C4-2B (cell line): ENCODE measurements around the gene PLA2G7.

Experiments
- ZFX ChIP-seq: fragments of 450-650 bp; IDR thresholded peaks from 2 replicates; pipeline ENCODE4 v1.6.1; 2017
- TF ChIP-seq, protein P1 (sequence below): fragments of 450-650 bp; conservative IDR thresholded peaks from 2 replicates; pipeline ENCODE4 v1.5.1; 2017; ENCODE audit warnings: mild to moderate bottlenecking

DNA sequence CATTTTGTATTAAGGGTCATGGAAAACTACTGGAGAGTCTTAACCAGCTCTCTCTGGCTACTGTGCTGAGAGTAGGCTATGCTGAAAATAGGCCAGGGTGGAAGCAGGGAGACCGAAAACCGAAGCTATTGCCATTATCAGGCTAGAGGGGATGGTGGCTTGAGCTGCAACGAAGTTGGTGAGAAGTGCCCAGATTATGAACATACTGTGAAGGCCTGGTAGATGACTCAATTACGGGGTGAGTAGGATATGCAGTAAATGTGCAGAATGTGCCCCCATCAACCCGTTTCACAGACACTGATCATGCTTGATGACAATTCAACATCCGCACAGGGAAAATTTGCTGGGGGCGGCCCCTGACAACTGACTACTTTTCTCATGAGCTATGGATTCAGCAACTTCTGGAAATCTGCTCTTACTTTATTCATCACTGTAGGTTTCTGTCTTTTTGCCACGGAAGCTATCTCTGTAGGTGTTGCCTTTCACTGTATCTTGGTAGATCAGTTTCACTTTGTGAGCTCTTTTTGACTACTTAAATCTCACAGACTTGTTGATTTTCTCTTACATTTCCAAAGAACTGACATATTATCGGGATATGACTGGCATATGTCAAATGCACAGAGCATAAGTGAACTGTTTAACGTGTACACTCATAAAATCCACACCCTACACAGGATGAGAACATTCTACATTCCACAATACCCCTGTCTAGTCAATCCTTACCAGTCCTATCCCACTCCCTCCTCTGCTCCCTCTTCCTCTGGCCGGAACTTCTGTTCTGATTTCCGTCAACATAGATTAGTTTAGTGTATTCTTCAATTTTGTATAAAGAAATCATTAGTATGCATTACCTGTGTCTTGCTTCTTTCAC lies 42.5 kb upstream of the PLA2G7 start:
- TF ChIP-seq, protein P1, sequence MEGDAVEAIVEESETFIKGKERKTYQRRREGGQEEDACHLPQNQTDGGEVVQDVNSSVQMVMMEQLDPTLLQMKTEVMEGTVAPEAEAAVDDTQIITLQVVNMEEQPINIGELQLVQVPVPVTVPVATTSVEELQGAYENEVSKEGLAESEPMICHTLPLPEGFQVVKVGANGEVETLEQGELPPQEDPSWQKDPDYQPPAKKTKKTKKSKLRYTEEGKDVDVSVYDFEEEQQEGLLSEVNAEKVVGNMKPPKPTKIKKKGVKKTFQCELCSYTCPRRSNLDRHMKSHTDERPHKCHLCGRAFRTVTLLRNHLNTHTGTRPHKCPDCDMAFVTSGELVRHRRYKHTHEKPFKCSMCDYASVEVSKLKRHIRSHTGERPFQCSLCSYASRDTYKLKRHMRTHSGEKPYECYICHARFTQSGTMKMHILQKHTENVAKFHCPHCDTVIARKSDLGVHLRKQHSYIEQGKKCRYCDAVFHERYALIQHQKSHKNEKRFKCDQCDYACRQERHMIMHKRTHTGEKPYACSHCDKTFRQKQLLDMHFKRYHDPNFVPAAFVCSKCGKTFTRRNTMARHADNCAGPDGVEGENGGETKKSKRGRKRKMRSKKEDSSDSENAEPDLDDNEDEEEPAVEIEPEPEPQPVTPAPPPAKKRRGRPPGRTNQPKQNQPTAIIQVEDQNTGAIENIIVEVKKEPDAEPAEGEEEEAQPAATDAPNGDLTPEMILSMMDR = no peak
- TF ChIP-seq ZFX = no peak
